Measurements from ENCODE around the gene SGCE. TPM values are rescaled to one million over a fixed set of nuclear protein-coding genes. Genes with fewer than 3 reads are reported as not detected.

The SGCE gene
- total and polyA plus RNA-seq, 2 experiments from 2014 or later, result 46.1 to 54.8 TPM

DNA sequence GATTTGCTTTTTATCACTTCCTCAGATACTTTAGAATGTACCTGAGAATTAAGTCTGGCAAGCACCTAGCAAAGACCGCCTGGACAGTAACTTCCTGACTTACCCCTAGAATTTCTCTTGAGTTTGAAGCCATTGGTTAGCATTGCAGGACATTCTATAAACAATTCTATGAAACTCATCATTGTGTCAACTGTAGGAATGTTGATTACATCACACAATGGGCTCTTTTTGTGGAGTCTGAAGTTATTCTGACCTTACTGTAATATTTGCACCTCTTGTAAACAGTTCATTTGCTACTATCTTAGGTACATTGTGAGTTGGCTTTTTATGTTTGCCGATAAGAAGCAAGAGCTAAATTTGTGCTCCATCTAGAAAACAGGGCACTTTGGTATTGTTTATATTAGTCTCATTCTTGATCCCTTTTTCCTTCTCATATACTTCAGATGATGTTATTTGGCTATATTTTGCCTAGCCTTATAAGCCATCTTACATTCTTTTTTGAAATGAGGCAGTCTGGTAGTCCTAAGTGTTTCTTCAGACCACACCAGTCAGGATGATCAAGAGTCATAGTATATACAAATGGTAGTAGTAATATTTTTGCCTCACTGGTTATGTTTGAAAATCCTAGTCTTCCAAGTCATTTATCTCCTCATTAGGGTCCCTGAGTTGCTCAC is 94.0 kb downstream of the SGCE start (continued):
- TF ChIP-seq ZNF331 (CRISPR knock-in tag; IDR thresholded peaks at IDR 0.05; ENCODE audit: low read depth) (no peak), CREB1 (CRISPR knock-in tag; IDR thresholded peaks at IDR 0.05; ENCODE audit: low read depth) (no peak), EZH2 (IDR thresholded peaks at IDR 0.05; ENCODE audit: low read depth, unreplicated experiment) (no peak)
- TF ChIP-seq, protein P1, sequence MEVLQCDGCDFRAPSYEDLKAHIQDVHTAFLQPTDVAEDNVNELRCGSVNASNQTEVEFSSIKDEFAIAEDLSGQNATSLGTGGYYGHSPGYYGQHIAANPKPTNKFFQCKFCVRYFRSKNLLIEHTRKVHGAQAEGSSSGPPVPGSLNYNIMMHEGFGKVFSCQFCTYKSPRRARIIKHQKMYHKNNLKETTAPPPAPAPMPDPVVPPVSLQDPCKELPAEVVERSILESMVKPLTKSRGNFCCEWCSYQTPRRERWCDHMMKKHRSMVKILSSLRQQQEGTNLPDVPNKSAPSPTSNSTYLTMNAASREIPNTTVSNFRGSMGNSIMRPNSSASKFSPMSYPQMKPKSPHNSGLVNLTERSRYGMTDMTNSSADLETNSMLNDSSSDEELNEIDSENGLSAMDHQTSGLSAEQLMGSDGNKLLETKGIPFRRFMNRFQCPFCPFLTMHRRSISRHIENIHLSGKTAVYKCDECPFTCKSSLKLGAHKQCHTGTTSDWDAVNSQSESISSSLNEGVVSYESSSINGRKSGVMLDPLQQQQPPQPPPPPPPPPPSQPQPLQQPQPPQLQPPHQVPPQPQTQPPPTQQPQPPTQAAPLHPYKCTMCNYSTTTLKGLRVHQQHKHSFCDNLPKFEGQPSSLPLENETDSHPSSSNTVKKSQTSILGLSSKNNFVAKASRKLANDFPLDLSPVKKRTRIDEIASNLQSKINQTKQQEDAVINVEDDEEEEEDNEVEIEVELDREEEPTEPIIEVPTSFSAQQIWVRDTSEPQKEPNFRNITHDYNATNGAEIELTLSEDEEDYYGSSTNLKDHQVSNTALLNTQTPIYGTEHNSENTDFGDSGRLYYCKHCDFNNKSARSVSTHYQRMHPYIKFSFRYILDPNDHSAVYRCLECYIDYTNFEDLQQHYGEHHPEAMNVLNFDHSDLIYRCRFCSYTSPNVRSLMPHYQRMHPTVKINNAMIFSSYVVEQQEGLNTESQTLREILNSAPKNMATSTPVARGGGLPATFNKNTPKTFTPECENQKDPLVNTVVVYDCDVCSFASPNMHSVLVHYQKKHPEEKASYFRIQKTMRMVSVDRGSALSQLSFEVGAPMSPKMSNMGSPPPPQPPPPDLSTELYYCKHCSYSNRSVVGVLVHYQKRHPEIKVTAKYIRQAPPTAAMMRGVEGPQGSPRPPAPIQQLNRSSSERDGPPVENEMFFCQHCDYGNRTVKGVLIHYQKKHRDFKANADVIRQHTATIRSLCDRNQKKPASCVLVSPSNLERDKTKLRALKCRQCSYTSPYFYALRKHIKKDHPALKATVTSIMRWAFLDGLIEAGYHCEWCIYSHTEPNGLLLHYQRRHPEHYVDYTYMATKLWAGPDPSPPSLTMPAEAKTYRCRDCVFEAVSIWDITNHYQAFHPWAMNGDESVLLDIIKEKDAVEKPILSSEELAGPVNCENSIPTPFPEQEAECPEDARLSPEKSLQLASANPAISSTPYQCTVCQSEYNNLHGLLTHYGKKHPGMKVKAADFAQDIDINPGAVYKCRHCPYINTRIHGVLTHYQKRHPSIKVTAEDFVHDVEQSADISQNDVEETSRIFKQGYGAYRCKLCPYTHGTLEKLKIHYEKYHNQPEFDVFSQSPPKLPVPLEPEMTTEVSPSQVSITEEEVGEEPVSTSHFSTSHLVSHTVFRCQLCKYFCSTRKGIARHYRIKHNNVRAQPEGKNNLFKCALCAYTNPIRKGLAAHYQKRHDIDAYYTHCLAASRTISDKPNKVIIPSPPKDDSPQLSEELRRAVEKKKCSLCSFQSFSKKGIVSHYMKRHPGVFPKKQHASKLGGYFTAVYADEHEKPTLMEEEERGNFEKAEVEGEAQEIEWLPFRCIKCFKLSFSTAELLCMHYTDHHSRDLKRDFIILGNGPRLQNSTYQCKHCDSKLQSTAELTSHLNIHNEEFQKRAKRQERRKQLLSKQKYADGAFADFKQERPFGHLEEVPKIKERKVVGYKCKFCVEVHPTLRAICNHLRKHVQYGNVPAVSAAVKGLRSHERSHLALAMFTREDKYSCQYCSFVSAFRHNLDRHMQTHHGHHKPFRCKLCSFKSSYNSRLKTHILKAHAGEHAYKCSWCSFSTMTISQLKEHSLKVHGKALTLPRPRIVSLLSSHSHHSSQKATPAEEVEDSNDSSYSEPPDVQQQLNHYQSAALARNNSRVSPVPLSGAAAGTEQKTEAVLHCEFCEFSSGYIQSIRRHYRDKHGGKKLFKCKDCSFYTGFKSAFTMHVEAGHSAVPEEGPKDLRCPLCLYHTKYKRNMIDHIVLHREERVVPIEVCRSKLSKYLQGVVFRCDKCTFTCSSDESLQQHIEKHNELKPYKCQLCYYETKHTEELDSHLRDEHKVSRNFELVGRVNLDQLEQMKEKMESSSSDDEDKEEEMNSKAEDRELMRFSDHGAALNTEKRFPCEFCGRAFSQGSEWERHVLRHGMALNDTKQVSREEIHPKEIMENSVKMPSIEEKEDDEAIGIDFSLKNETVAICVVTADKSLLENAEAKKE (CRISPR knock-in tag; IDR thresholded peaks at IDR 0.05), result no peak

DNA sequence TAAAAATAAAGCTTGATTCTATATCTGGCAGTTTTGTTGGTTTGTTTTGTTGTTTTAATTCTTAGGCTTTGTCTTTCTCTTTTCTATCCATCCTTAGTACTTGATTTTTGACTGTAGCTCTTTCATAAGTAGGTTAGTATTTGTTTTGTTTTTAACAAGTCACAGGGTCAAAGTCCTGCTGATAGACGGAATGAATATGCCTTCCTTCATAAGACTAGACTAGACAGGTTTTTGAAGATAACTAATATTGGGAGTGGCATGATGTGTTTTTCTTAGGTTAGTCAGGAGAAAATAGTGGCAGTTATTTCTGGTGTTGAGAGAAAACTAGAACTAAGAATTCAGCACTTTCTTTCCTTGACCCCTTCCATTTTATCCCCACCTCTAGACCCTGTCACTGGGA is 96.0 kb downstream of the SGCE start:
- no peak overlapping the region for H3K27ac Mint-ChIP-seq
- H3K27me3 Mint-ChIP-seq (ENCODE audit: insufficient read depth, low read depth, poor library complexity), result no peaks in the 10 kb centered on the region
- H3K79me2 ChIP-seq (replicated peaks; ENCODE audit: insufficient read depth), result no peaks in the 10 kb centered on the region
- H3K36me3 Mint-ChIP-seq (ENCODE audit: low read depth), result peaks cover 5% of the 10 kb centered on the region; the same call in 2 of the 3 replicates
- DNase-seq (ENCODE audit: low spot score), result no peak
- no peak overlapping the region for H3K4me3 Mint-ChIP-seq
- no peaks in the 10 kb centered on the region for H3F3A ChIP-seq (replicated peaks; ENCODE audit: low read depth)
- no peak overlapping the region for H3K27ac ChIP-seq (ENCODE audit: low read depth)
- 0 out of 2 replicates have a peak, but pooled peaks cover under 1% of the 10 kb centered on the region for H3K36me3 ChIP-seq (ENCODE audit: insufficient read depth)
- H3K27me3 ChIP-seq (ENCODE audit: insufficient read depth), result no peaks in the 10 kb centered on the region
- H4K20me1 ChIP-seq (replicated peaks; ENCODE audit: insufficient read depth), result no peaks in the 10 kb centered on the region
- H2AFZ ChIP-seq, result no peak overlapping the region
- H3K9me3 Mint-ChIP-seq, result no peaks in the 10 kb centered on the region
- H3K4me1 Mint-ChIP-seq, result no peaks in the 10 kb centered on the region
- H3K9me2 ChIP-seq (ENCODE audit: insufficient read depth), result 0 out of 2 replicates have a peak, but pooled peaks cover 4% of the 10 kb centered on the region
- ATAC-seq, result no peak
- no peak overlapping the region for H3K4me3 ChIP-seq
- H3K4me1 ChIP-seq (ENCODE audit: insufficient read depth), result no peaks in the 10 kb centered on the region
- no peak overlapping the region for H3K4me2 ChIP-seq
- TF ChIP-seq NANOG (IDR thresholded peaks at IDR 0.05; ENCODE audit: borderline replicate concordance) (no peak), EZH2 (IDR thresholded peaks at IDR 0.05; ENCODE audit: low read depth, unreplicated experiment) (no peak)
- TF ChIP-seq, protein P1 (CRISPR knock-in tag; IDR thresholded peaks at IDR 0.05), result no peak
- TF ChIP-seq, protein P2, sequence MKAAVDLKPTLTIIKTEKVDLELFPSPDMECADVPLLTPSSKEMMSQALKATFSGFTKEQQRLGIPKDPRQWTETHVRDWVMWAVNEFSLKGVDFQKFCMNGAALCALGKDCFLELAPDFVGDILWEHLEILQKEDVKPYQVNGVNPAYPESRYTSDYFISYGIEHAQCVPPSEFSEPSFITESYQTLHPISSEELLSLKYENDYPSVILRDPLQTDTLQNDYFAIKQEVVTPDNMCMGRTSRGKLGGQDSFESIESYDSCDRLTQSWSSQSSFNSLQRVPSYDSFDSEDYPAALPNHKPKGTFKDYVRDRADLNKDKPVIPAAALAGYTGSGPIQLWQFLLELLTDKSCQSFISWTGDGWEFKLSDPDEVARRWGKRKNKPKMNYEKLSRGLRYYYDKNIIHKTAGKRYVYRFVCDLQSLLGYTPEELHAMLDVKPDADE (IDR thresholded peaks at IDR 0.05), result no peak

Measured in GM23338 (cell line).